Skeletal muscle cell (primary cell): ENCODE results near the gene TNFRSF4.

ENCODE experiments used
- DNase-seq: peaks from one replicate; pipeline ENCODE4 v3.0.0-alpha.2; 2010; ENCODE audit warnings: low read depth
- H3K4me3 ChIP-seq: 2 replicates; pipeline ENCODE4 v1.5.1; 2011; ENCODE audit warnings: low read depth, mild to moderate bottlenecking, control low read depth, low read length, moderate library complexity

TNFRSF4 gene

GRCh38 chr1:1246577-1247340 lies 32.8 kb upstream of the TNFRSF4 start, which contains the start of gene C1QTNF12:
Gene C1QTNF12 (minus strand): TSS chr1:1246722. CDS start chr1:1246690, 32 bp downstream.
- H3K4me3 ChIP-seq, result no peak within 1 kb of the TSS
- no peak for DNase-seq

- no peak for DNase-seq
- H3K4me3 ChIP-seq, result no peak overlapping the region
Measured at GRCh38 chr1:1245817-1246576, 32.0 kb upstream of the TNFRSF4 start.

GRCh38 chr1:1245178-1245816 lies 31.3 kb upstream of the TNFRSF4 start:
- DNase-seq, result no peak
- H3K4me3 ChIP-seq, result no peak overlapping the region

- H3K4me3 ChIP-seq, result no peak overlapping the region
- DNase-seq, result no peak
Measured at GRCh38 chr1:1244192-1244811, 30.3 kb upstream of the TNFRSF4 start.

GRCh38 chr1:1243807-1244191 lies 29.8 kb upstream of the TNFRSF4 start:
- no peak for DNase-seq
- no peak overlapping the region for H3K4me3 ChIP-seq

GRCh38 chr1:1243266-1243660 lies 29.3 kb upstream of the TNFRSF4 start:
- no peak overlapping the region for H3K4me3 ChIP-seq
- DNase-seq, result no peak

- H3K4me3 ChIP-seq, result no peak overlapping the region
- no peak for DNase-seq
Measured at GRCh38 chr1:1242461-1243265, 28.7 kb upstream of the TNFRSF4 start.

- H3K4me3 ChIP-seq, result no peak overlapping the region
- no peak for DNase-seq
Measured at GRCh38 chr1:1241588-1242219, 27.8 kb upstream of the TNFRSF4 start.

GRCh38 chr1:1240822-1241587 lies 27.1 kb upstream of the TNFRSF4 start:
- no peak overlapping the region for H3K4me3 ChIP-seq
- no peak for DNase-seq

- no peak overlapping the region for H3K4me3 ChIP-seq
- no peak for DNase-seq
Measured at GRCh38 chr1:1240348-1240732, 26.4 kb upstream of the TNFRSF4 start.

GRCh38 chr1:1239614-1240347 lies 25.8 kb upstream of the TNFRSF4 start:
- no peak overlapping the region for H3K4me3 ChIP-seq
- no peak for DNase-seq

GRCh38 chr1:1239227-1239613 lies 25.3 kb upstream of the TNFRSF4 start:
- no peak overlapping the region for H3K4me3 ChIP-seq

GRCh38 chr1:1238702-1239178 lies 24.8 kb upstream of the TNFRSF4 start:
- no peak for DNase-seq
- H3K4me3 ChIP-seq, result no peak overlapping the region

More at GRCh38 chr1:1239227-1239613, 25.3 kb upstream of the TNFRSF4 start:
- no peak for DNase-seq

- no peak for DNase-seq
- H3K4me3 ChIP-seq, result no peak overlapping the region
Measured at GRCh38 chr1:1237874-1238701, 24.1 kb upstream of the TNFRSF4 start.

- DNase-seq, result no peak
- no peak overlapping the region for H3K4me3 ChIP-seq
Measured at GRCh38 chr1:1236945-1237873, 23.3 kb upstream of the TNFRSF4 start.
